GM12872 (cell line): ENCODE measurements around the gene CACFD1.

Experiments
- TF ChIP-seq, protein P1 (sequence below): IDR thresholded peaks from 3 replicates; pipeline ENCODE4 v1.5.1; 2011; ENCODE audit warnings: low read depth, mild to moderate bottlenecking, low read length, moderate library complexity; ENCODE audit not compliant: insufficient read depth

Gene CACFD1

GRCh38 chr9:133459476-133460404, at the start of gene CACFD1:
CACFD1 (plus strand) TSS chr9:133459978; CDS start chr9:133460067, 89 bp downstream.
- TF ChIP-seq, protein P1, sequence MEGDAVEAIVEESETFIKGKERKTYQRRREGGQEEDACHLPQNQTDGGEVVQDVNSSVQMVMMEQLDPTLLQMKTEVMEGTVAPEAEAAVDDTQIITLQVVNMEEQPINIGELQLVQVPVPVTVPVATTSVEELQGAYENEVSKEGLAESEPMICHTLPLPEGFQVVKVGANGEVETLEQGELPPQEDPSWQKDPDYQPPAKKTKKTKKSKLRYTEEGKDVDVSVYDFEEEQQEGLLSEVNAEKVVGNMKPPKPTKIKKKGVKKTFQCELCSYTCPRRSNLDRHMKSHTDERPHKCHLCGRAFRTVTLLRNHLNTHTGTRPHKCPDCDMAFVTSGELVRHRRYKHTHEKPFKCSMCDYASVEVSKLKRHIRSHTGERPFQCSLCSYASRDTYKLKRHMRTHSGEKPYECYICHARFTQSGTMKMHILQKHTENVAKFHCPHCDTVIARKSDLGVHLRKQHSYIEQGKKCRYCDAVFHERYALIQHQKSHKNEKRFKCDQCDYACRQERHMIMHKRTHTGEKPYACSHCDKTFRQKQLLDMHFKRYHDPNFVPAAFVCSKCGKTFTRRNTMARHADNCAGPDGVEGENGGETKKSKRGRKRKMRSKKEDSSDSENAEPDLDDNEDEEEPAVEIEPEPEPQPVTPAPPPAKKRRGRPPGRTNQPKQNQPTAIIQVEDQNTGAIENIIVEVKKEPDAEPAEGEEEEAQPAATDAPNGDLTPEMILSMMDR = no peak

DNA sequence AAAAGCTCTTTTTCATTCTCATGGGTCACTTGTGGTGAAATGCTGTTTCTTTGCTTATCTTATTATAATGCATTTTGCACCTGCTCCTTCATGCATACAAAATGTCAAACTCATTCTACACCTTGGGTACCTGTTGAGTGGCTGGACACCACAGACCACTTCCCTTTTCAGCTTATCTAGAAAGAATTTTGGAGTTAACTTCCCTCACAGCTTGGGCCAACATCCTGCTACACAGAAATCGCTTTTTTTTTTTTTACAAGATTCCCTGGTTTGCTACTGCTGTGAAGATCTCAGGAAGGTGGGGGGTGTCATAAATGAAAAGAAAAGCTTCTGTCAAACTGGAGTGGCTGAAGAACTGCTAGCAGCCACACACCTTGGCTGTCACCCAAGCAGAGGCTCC, 44.6 kb upstream of the CACFD1 start:
- TF ChIP-seq, protein P1 = no peak

DNA sequence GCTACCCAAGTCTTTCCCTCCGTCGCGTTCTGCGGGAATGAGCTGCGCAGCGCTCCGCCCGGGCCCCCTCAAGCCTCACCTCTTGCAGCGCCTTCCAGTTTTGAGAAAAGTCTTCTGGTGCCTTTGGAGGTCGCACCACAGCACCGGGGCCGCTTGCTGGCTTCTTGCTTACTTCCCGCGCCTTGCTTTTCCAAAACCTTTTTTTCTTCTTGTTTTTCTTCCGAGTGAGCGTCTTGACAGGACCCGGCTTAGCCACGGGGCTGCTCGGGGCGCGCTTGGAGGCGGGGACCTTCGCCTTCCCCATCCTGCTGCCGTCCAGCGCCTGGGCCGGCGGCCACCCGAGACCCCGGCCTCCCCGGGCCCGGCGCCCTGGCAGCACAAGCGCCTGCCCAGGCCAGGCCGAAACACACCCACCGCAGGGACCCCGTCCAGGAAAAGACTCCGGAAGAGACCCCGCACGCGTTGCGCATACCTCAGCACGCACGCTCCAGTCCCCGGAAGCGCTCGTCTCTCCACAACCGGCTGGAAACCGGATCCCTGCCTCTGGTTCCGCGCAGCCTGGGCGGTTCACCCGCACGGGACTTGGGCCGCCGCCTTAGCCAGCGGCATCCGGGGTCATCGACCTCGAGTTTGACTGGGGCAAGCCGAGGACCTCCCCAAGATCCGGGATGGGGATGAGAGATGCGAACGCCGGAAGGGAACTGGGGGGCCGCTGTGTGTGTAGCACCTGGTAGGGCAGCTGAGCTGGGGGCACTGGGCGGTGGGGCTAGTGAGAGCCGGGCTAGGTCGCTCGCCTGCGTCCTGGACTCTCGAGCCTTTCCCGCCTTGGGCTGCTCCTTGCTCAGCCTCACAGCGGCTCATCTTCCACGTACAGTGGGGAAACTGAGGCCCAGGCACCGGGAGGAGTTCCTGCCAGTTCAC, 42.0 kb upstream of the CACFD1 start, which contains the start of gene REXO4:
TSS of gene REXO4 (minus strand) at position 470 of the 921 bp plus-strand sequence. CDS start at position 304, 166 bp downstream.
- TF ChIP-seq, protein P1 = no peak

DNA sequence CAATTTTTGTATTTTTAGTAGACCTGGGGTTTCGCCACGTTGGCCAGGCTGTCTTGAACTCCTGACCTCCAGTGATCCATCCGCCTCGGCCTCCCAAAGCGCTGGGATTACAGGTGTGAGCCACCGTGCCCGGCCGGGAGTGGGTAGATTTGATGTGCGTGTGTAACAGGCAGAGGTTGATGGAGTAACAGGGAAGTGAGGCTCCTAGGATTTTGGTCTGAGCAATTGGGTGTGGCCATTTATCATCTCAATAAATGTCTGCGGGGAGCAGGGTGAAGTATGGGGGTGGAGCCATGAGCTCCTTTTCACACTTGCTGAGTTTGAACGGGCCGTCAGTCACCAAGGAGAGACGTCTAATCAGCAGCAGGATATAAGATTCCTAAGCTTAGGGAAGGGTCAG, 40.8 kb upstream of the CACFD1 start:
- TF ChIP-seq, protein P1 = no peak

DNA sequence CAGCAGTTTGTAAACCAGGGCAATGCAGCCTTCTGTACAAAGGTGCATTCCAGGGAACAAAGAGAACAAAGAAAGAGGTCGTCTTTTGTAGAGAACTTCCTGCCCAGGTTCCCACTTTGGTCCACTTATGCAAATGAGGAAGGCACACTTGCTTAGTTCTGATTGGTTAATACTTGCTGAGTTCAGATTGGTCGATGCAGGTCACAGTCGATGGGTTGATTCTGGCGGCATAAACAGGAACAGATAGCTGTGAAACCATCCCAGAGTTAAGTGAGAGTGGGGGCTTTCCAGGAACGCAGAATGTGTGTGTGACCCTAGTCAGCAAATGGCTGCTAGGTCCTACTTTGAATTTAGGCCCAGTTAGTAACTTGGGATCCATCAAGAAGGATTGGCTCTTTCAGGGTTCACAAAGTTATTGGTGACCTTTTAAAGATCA, 39.4 kb upstream of the CACFD1 start:
- TF ChIP-seq, protein P1 = no peak

DNA sequence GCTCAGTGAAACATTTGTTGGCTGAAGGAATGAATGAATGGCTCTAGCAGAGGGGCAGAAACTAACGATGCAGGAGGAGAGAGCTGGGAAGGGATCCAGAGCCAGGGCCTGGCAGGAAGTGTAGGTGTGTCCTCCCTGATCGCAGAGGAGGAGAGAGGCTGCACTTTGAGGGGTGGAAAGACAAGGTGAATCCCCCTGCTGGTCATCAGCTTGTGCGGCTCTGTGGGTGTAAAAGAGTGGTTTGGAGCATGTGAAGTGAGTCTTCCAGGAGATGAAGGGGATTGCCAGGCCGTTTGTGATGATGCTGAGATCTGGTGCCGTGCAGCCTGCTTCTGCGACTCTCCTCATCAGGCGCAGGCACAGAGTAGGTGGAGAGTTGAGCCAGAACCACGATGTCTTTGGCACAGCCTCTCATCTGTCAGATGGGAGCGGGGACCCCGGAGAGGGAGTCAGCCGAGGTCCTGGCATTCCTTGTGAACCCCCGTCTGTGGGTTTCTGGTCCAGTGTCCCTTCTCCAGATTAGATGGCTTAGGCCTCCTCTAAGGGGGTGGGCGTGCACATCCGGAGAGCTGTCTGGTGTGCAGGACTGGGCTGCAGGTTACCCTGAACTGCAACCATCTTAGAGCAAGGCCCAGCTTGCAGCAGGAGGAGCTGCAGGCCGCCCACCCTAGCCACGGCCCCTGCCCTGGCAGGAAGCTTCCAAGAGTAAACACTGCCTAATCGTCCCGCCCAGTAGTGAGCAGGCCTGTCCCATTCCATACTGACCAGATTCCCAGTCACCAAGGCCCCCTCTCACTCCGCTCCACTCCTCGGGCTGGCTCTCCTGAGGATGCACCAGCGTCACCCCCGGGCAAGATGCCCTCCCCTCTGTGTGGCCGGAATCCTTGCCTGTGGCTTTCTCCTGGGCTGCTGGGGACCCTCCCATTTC, 37.9 kb upstream of the CACFD1 start, which contains the start of gene ADAMTS13:
TSS of gene ADAMTS13 (plus strand) at position 753 of the 928 bp plus-strand sequence. CDS start at position 830, 77 bp downstream.
- TF ChIP-seq, protein P1 = peak; percentile 47
